NCI-H146 (cell line): ENCODE data around the gene CHN2.
"Not testable (repeated sequence)": the region's sequence is repeated elsewhere in the genome, so short reads cannot be mapped to it uniquely, and the experiment has no call there.

Source experiments
- DNase-seq: peaks from one replicate; lab custom pipeline; 2025; lab: John Stamatoyannopoulos, UW

The CHN2 gene

DNA sequence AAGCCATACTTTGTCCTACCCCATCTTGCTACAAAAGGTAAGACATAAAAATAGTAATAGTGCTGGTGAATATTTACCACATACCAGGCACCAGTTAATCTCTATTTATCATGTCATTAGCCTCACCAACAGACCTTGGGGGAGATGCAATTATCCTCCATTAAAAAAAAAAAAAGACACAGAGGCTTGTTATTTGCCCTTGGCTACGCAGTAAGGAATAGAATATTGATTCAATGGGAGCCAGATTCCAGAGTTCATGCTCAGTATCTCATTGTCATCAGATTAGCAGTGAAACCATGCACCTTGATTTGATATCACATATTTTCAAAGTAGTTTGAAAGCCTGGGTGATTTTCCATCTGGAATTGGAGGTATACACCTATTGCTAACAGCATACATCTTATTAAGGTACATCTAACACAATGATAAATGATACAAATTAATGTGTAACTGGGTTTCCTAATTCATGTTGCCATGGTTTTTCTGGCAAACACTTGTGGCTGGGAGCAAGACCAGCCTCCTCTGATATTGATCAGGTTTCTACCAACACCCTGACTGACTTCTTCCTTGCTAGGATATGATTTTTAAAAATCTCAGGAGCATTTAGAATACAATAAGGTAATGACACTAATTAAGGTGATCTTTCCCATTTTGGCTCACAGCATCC lies 301.9 kb downstream of the CHN2 start:
- peak; percentile 92 for DNase-seq

DNA sequence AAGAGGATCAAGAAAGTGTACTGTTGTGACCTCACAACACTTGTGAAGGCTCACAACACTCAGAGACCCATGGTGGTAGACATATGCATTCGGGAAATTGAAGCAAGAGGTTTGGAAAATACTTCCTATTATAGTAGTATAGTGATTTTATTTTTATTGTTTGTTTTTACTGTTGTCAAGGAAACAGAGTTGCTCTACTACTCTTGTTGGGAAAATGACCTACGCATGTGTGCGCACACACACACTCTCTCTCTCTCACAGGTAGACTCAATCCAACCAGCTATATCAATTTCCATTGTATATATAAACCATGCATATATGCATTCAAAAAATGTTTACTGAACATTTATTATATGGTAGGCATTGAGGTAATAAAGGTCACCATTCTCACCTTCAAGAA lies 305.4 kb downstream of the CHN2 start:
- DNase-seq: no peak

DNA sequence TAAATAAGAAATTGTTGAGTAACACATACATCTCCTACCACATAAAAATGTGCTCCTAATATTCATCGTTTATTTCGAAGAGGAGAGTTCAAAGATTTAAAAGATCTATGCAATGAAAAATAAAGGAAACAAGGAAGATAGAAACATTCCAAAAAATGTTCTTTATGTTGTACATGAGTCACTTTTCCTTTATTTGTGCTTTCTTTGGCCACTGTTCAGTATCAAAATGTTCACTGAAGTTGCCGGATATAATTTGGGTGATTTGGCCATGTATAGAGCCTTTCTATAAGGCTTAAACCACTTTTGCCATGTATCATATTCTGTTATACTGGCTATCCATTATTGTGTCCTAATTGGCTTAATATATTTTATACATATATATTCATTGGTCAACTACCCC lies 306.1 kb downstream of the CHN2 start:
- DNase-seq: no peak

DNA sequence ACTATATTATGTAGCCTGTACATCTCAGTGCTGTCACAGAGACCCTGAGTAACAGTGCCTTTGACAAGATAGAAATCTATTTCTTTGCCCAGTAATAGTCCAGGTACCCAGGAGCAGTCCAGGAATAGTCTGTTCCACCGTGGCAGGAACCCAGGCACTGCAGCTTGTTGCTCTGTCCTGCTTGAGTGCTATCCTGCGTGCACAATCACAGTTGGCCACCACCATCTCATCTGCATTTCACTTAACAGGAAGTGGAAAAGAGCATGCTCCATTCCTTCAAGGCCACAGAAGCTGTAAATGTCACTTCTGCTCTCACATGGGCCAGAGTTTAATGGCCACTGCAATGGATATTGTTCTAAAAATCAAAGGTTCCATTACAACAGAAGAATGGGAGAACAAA lies 307.6 kb downstream of the CHN2 start:
- no peak for DNase-seq

- no peak for DNase-seq
Measured at GRCh38 chr7:29505931-29506330, 311.4 kb downstream of the CHN2 start.

GRCh38 chr7:29508608-29509007 lies 314.0 kb downstream of the CHN2 start:
- DNase-seq: no peak

DNA sequence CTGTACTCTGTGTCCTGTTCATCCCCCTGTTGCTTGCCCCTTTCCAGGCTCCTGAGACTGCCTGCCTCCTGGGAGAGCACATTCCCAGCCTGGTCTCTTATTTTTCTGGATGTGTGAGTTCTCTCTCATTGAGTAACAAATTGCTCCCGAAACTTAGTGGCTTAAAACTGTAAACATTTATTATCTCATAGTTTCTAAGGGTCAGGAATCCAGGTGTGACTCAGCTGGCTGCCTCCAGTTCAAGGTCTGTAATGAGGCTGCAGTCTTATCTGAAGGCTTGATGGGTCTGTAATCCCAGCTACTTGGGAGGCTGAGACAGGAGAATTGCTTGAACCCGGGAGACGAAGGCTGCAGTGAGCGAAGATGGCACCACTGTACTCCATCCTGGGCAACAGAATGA lies 315.5 kb downstream of the CHN2 start:
- no peak for DNase-seq

GRCh38 chr7:29511337-29511736 lies 316.8 kb downstream of the CHN2 start:
- DNase-seq: no peak

GRCh38 chr7:29511851-29512250 lies 317.3 kb downstream of the CHN2 start:
- DNase-seq: no peak

GRCh38 chr7:29516491-29516890 lies 321.9 kb downstream of the CHN2 start:
- DNase-seq: no peak

GRCh38 chr7:29518616-29519015 lies 324.0 kb downstream of the CHN2 start:
- DNase-seq: no peak

DNA sequence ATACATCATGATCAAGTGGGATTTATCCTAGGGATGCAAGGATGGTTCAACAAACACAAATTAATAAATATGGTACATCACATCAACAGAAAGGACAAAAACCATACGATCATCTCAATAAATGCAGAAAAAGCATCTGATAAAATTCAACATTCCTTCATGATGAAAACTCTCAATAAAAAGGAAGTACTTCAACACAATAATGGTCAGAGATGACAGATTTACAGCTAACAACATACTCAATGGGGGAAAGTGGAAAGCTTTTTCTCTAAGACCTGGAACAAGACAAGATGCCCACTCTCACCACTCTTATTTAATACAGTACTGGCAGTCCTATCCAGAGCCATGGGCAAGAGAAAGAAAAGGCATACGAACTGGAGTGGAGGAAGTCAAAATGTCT lies 329.2 kb downstream of the CHN2 start:
- no peak for DNase-seq

- no peak for DNase-seq
Measured at GRCh38 chr7:29527505-29528108, 333.0 kb downstream of the CHN2 start.

- not testable (repeated sequence) for DNase-seq
Measured at GRCh38 chr7:29528526-29528925, 334.0 kb downstream of the CHN2 start.
